Measurements from ENCODE around the gene BPIFB3.

Gene BPIFB3

DNA sequence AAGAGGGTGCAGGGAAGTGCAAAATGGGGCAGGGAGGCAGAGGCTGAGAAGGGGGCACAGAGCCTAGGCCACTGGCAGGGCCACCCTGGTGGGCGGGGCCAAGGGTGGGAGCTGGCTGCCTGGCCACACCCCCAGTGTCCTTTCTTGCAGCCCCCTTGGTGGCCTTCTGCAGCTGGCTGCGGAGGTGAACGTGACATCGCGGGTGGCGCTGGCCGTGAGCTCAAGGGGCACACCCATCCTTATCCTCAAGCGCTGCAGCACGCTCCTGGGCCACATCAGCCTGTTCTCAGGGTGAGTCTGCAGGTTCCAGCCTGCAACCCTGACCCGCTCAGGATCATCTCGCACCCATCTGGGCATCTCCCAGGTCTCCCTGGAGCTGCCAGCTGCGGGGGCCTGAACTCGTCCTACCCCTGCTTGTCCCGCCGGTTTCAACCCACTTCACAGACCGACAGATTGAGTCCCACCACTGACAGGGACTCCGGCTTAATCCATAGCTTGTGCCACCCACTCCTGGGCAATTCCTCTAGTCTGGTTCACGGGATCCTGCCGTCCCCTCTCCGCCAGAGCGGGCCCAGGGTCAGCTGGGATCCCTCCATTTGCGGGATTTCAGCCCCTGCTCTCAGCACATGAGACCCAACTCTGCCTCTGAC, 6.2 kb downstream of the BPIFB3 start:
- FAIRE-seq: no peak

DNA sequence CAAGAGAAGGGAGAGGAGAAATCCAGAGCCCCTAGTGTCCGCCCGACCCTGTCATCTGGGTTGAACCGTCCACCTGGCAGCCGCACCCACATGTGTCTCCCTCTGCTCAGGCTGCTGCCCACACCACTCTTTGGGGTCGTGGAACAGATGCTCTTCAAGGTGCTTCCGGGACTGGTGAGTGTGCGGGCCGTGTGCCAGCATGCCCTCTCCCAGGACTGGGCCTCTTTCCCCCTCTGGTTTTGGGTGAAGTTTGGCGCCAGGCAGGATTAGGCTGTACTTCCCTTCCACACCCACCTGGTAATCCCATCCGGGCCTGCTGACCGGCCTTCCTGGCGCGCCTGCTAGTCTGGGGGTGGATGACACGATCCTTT, 7.9 kb downstream of the BPIFB3 start:
- FAIRE-seq (no peak), DNase-seq (ENCODE audit: insufficient read length, low spot score) (no peak)

More for the DNA sequence above, 6.2 kb downstream of the BPIFB3 start:
- no peak for DNase-seq (ENCODE audit: insufficient read length, low spot score)

- FAIRE-seq (no peak), DNase-seq (ENCODE audit: insufficient read length, low spot score) (no peak)
Observed at GRCh38 chr20:33062105-33062824, 8.6 kb downstream of the BPIFB3 start.

DNA sequence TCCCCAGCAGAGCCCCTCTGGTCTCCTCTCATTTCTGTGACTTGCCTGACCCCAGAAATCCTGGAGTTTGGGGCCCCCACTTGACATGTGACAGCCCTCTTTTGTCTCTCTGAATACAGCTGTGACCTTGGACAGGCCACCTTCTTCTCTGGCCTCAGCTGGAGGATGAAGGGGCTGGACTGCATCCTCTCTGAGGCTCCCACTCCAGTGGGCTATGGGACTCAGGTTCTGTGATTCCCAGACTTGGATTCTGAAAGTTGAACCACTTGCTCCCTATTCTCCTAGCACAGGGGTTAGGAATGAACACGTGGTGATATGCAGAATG, 9.1 kb downstream of the BPIFB3 start:
- no peak for FAIRE-seq

DNA sequence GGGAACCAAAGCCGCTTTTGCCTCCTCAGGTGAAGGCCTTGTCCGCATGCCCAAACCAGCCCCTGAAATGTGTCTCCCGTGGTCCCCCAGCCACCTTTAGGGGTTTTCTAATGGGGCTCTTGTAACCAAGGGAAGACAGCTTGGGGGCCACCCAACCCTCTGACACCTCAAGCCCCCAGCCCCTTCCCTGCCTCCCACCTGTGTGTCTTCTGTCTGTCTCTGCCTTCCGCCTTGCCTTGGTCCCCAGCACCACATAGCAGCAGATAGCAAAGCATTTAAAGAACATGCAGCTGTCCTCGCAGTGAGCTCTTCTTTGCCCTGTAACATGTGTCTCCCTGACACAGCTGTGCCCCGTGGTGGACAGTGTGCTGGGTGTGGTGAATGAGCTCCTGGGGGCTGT, 9.6 kb downstream of the BPIFB3 start:
- no peak for DNase-seq (ENCODE audit: insufficient read length, low spot score)
- FAIRE-seq: peak; percentile 49

More for the DNA sequence above, 9.1 kb downstream of the BPIFB3 start:
- DNase-seq (ENCODE audit: insufficient read length, low spot score): no peak

GRCh38 chr20:33064572-33065287, 11.0 kb downstream of the BPIFB3 start:
- no peak for FAIRE-seq
- no peak for DNase-seq (ENCODE audit: insufficient read length, low spot score)

- no peak for FAIRE-seq
- no peak for DNase-seq (ENCODE audit: insufficient read length, low spot score)
Observed at GRCh38 chr20:33065785-33066184, 12.1 kb downstream of the BPIFB3 start.

DNA sequence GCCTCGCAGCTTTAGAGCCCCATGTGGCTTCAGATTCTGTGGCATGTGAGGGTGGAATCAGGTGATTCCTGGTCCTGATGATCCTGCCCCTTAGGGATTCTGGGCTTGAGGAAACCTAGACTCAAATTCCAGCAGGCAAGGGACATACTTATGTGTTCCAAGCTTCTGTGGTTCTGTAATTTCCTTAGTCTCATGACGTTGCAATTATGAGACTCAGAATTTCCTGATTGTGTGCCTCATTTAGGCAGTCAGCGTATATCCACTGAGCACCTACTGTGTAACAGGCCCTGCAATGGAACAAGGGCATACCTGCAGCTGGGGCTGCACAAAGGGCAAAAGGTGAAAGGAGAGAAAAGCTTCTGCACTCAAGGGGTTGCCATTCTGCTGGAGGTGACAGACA, 14.1 kb downstream of the BPIFB3 start:
- FAIRE-seq (no peak), DNase-seq (ENCODE audit: insufficient read length, low spot score) (no peak)

DNA sequence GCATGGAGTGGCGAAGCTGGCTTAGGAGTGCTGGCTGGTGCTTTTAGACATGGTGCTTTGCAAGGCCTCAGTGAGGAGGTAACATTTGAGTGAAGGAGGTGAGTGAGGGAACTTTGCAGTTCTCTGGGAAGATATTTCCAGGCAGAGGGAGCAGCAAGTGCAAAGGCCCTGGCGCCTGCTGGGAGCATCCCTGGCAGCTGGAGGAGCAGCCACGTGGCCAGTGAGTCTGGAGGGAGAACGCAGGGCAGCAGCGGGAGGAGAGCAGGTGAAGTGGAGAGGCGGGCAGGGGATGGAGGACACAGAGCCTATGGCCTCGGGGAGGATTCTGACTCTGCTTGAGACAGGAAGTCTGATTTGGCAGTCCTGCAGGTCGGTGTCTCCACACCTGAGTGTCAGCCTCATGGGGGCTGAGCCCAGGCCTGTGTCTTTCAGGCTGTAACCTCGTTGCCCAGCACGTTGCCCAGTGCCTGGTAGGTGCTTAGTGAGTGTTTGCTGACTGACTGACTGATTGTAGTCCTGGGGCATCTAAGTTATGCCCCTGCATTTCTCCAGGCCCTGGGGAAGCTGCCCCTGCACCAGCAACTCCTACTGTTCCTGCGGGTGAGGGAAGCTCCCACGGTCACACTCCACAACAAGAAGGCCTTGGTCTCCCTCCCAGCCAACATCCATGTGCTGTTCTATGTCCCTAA, 14.7 kb downstream of the BPIFB3 start:
- FAIRE-seq (no peak), DNase-seq (ENCODE audit: insufficient read length, low spot score) (no peak)

- FAIRE-seq (no peak), DNase-seq (ENCODE audit: insufficient read length, low spot score) (no peak)
Observed at GRCh38 chr20:33069673-33070072, 16.0 kb downstream of the BPIFB3 start.

- FAIRE-seq: no peak
- no peak for DNase-seq (ENCODE audit: insufficient read length, low spot score)
Observed at GRCh38 chr20:33070111-33071053, 16.7 kb downstream of the BPIFB3 start.

GRCh38 chr20:33071198-33071597, 17.5 kb downstream of the BPIFB3 start:
- no peak for FAIRE-seq
- DNase-seq (ENCODE audit: insufficient read length, low spot score): no peak

- no peak for DNase-seq (ENCODE audit: insufficient read length, low spot score)
- FAIRE-seq: no peak
Observed at GRCh38 chr20:33072362-33072761, 18.7 kb downstream of the BPIFB3 start.

DNA sequence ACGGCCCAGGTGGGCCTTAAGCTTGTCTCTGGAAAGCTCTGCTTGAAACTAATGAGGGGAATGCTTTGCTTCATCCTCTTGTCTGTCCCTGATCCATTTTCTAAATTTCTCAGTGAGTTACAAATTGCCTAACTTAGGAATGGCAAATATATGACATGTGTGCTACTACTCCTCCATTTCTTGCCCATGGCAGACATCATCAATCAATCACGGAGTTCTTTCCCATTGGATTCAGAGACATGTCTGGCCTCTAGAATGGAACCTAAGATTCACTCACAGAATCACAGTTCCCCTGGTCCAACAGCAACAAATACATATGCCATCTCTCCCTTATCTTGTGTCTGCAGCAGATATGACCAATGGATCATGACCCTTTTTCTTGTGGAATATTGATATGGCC, 19.1 kb downstream of the BPIFB3 start:
- no peak for DNase-seq (ENCODE audit: insufficient read length, low spot score)
- no peak for FAIRE-seq

- FAIRE-seq: no peak
- no peak for DNase-seq (ENCODE audit: insufficient read length, low spot score)
Observed at GRCh38 chr20:33074675-33075074, 21.0 kb downstream of the BPIFB3 start.

- no peak for DNase-seq (ENCODE audit: insufficient read length, low spot score)
- FAIRE-seq: no peak
Observed at GRCh38 chr20:33075281-33075680, 21.6 kb downstream of the BPIFB3 start.

DNA sequence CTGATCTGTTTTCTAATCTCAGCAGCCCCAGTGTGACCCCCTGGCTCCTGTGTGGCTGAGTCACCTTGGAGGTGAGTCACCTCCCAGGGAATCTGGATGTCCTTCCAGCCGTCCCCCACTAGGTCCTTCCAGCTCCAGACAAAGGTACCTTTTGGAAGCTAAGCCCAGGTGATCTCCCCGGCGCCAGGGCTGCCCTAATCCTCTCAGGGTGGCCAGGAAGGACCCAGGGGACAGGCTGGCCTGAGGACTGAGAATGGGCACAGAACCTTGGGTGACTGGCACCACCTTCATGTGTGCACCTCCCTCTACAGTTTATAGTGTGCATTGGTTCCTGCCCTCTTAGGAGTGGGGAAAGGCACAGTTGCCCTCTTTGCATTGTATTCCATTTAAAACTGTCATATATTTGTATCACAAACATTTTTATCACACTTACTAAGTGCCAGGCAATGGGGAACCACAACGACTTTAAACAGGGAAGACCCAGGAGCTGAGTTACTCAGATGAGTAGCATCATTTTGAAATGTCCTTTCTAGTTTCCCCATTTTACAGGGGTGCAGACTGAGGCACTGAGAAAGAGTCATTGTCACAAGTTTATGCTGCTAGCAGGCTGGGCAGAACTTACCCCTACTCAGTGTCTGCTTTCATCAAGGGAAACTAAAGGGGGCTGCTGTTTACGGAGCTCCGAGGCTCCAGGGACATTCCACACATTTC, 23.1 kb downstream of the BPIFB3 start:
- DNase-seq (ENCODE audit: insufficient read length, low spot score): peak; percentile 32
- FAIRE-seq: no peak

- no peak for FAIRE-seq
- no peak for DNase-seq (ENCODE audit: insufficient read length, low spot score)
Observed at GRCh38 chr20:33079259-33079658, 25.6 kb downstream of the BPIFB3 start, which contains the start of gene BPIFB4. Gene BPIFB4, plus strand, starts transcription at chr20:33079643. Its CDS starts 1,884 bp downstream, at chr20:33081527.

GRCh38 chr20:33081411-33082154, 27.9 kb downstream of the BPIFB3 start:
- DNase-seq (ENCODE audit: insufficient read length, low spot score): no peak
- no peak for FAIRE-seq

Measured in HTR-8/SVneo (cell line).